ENCODE results near the gene MOB3B.

DNA sequence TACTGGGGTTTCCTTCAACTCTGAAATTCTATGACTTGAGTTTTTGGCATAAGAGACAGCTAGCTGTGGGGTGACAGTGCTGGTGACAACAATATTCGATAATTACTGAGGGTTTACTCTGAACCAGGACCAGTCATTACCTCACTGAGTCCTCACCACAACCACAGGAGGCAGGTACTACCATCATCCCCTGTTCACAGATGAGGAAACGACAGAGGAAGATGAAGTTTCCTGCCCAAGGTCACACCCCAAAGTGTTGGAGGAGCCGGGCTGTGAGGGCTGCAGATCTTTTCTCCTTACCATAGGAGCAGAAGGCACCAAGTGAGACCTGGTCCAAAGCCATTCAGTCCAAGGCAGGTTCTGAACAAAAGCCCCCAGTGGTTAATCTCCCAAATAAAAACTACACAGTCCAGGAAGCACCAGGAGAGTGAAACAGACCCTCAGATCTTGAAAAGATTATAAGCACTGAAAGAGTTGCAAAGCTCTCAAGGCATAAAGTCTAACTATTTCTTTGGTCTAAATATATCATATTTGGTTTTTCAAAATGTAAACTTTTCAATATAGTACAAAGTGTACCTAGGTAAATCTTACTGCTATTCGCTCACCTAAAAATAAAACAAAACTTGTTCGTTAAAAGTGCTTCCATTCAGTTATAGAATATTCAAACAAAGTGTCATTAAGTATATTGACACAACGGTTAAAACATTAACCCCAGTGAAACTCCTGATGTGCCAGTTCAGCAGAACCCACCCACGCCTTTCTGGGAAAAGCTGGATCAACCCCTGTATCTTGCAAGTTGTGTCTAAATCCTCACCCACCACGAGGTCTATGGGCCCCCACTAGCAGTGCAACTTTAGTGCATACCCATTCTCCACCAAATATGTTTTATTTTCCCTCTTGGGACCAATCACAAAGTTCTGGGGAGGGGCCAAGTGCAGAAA is 150.0 kb downstream of the MOB3B start:
- TF ChIP-seq, protein P1, sequence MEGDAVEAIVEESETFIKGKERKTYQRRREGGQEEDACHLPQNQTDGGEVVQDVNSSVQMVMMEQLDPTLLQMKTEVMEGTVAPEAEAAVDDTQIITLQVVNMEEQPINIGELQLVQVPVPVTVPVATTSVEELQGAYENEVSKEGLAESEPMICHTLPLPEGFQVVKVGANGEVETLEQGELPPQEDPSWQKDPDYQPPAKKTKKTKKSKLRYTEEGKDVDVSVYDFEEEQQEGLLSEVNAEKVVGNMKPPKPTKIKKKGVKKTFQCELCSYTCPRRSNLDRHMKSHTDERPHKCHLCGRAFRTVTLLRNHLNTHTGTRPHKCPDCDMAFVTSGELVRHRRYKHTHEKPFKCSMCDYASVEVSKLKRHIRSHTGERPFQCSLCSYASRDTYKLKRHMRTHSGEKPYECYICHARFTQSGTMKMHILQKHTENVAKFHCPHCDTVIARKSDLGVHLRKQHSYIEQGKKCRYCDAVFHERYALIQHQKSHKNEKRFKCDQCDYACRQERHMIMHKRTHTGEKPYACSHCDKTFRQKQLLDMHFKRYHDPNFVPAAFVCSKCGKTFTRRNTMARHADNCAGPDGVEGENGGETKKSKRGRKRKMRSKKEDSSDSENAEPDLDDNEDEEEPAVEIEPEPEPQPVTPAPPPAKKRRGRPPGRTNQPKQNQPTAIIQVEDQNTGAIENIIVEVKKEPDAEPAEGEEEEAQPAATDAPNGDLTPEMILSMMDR (IDR thresholded peaks at IDR 0.05): no peak
- TF ChIP-seq POLR2A (IDR thresholded peaks at IDR 0.05): no peak
